Fibroblast of skin of left quadriceps (primary cell): Measurements from ENCODE around the gene RNFT2.

Source experiments
- DNase-seq, 2 experiments: peaks; one replicate each; pipeline ENCODE4 v3.0.0-alpha.2; 2013; ENCODE audit warnings: low read depth in 2 of 2

The RNFT2 gene

DNA sequence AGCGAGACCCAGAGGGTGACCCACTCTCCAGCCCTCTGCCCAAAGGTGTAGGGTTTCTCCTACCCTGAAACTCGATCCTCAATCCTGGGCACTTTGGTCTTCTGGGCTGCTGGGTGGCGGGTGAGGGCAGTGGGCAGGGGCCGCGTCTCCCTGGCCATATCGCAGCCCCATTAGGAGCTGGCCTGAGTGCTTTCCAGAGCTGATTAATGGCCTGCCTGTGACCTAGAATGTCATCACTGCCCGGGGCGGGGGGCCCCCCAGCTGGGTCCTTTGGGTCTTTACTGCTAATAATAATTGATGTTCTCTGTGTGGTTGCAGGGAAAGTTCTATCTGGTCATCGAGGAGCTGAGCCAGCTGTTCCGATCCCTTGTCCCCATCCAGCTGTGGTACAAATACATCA is 95.4 kb downstream of the RNFT2 start:
- DNase-seq = no peak

DNA sequence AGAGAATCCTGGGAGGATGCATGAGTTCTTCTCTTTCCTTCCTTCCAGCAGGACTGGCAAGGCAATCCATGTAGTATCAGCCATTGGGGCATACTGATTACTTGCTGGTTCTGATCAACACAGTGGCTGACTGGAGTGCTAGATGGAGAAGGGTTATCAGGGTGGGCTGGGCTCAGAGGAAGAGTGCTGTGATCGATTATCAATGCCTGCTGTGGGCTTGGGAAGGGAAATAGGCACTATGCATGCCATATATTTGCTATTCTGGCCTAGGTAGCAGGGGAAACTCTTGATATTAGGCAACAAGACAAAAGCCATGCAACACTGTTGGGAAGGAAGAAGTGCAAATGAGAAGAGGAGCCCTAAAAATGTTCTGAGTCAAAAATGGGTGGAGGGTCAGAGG is 97.4 kb downstream of the RNFT2 start:
- no peak for DNase-seq

DNA sequence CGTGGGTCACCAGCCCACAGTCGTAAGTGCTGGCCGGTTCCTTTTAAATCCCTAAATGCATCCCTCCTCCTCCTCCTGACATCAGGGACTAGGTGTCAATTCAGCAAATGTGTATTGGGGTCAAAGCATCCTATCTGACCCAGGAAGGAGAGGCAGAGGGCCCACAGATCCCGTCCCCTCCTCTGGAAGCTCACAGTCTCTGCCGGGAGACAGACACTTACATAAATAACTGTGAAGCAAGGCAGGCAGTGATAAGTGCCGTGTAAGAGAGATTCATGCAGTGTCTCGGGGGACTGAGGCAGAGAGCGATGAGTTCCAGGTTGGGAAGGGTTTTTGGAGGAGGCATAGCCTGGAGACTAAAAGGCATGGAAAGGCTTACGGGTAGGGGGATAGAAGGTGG is 99.0 kb downstream of the RNFT2 start:
- DNase-seq = no peak

DNA sequence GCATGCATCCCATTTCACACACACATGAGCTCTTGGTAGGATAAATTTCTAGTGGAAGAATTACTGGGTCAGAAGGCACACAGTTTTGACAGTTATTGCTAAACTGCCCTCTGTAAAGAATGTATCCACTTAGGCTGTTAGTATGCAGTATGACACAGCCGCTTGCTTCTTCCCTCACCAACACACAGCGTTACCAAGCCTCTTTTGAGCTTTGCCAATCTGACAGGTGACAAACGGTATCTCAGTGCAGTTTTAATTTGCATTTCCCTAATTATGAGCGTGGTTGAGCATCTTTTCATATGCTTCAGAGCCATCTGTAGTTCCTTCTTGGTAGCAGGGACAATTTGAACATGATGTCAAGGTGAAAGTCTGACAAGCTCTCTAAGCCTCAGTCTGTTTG is 100.2 kb downstream of the RNFT2 start:
- DNase-seq = no peak

DNA sequence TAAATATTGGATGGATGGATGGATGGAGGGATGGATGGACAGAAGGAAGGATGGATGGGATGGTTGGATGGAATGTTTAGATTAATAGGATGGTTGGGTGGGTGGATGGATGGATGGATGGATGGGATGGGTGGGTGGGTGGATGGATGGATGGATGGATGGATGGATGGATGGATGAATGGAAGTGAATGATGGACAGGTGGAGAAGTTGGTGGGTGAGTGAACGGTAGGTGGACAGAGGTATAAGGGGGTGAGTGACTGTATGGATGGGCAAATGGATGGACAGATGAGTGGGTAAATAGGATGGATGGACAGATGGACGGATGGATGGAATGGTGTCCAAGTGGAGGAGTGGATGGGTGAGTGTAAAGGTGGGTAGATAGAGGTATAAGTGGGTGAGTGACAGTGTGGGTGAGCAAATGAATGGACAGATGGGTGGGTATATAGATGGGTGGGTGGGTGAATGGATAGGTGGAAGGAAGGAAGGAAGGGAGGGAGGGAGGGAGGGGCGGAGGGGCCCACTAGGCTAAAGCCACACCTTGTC is 101.2 kb downstream of the RNFT2 start:
- DNase-seq = no peak

DNA sequence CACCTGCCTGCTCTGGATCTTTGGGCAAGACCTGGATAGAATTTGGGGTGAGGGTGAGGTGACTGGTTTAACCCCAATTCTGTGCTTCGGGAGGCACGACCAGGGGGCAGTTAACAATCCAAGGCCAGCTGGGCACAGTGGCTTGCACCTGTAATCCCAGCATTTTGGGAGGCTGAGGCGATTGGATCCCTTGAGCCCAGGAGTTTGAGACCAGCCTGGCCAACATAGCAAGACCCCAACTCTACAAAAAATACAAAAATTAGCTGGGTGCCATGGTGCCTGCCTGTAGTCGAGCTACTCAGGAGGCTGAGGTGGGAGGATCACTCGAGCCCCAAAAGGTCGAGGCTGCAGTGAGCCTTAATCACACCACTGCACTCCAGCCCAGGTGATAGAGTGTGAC is 105.0 kb downstream of the RNFT2 start:
- no peak for DNase-seq

DNA sequence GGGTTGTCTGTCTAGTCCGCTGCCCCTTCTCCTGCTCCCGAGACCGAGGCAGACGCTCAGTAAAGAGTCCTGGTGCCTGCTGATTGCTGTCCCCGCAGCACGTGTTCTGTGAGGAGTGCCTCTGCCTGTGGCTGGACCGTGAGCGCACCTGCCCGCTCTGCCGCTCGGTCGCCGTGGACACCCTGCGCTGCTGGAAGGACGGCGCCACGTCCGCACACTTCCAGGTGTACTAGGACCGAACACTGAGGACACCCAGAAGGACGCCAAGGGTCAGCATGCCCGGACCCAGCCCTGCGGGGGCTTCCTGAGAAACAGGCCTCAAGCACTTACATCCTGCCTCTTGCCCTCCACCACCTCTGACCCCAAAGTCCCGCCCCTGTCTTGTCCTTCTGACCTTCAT is 111.1 kb downstream of the RNFT2 start:
- no peak for DNase-seq

DNA sequence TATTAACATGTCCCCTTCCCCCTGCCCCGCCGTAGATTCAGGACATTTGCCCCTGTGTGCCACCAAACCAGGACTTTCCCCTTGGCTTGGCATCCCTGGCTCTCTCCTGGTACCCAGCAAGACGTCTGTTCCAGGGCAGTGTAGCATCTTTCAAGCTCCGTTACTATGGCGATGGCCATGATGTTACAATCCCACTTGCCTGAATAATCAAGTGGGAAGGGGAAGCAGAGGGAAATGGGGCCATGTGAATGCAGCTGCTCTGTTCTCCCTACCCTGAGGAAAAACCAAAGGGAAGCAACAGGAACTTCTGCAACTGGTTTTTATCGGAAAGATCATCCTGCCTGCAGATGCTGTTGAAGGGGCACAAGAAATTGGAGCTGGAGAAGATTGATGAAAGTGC is 114.2 kb downstream of the RNFT2 start:
- DNase-seq = no peak

DNA sequence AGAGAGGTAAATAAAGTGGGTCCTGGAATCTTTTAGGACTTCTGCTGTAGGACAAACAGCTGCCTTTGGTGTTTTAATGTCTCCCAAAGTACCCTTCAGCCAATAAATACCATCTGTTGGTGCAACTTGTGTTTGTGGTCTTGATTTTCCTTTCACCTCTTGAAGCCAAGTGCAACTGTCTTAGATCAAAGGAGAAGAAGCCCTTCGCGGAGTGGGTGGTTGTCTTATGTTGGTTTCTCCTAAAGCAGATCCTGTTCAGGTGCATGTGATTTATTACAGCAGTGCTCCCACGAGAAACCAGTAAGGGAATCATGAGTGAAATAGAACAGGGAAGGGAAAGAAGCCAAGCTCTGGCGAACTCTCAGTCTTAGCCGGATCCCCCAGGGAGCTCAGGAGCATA is 115.4 kb downstream of the RNFT2 start:
- DNase-seq = no peak

DNA sequence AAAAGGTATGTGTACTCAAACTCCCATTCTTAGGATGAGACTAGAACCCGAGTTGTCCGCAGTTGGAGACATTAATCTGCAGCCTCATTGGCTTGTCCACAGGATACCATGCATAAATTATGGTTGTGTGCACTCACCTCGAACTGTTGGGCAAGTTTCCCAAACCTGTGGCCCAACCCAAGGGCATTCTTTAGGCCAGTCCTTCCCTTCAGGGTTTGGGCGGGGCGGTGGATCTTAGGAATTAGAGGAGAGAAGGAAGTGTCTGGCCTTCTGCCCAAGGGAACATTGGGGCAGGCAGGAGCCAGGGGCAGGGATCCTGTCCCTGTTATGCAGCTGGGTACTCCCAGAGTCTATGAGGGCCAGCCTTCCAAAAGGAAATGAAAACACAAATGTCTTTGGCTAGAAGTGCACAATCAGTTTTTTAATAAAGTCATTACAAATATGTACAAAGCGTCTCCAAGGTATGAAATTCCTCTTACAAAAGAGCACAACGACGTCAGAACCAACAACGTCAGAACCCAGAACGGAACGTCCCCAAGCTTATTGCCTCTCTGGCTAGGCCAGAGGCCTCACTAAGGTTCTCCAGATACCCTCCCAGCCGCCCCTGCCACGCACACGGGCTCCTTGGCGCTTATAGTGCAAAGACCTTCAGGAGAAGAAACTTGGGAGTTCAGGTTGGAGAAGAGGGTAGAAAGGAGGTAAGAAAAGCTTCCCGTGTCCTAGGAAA is 117.8 kb downstream of the RNFT2 start:
- DNase-seq = no peak

DNA sequence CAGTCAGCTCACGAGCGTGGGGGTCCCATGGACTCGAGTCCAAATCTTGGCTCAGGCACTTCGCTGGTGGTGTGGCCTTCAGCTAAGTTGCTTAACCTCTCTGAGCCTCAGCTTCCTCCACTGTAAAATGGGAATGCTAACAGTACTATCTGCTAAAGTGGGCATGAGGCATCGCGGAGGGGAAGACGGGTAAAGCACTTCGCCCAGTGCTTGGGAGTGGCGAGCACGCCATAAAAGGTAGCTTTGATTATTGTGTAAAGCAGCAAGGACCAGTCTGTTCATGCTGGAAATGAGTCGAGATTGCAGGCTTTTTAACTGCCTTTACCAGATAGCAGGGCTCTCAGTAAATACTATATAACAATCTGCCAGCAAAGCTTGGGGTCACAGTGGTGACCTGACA is 118.6 kb downstream of the RNFT2 start:
- DNase-seq = no peak

DNA sequence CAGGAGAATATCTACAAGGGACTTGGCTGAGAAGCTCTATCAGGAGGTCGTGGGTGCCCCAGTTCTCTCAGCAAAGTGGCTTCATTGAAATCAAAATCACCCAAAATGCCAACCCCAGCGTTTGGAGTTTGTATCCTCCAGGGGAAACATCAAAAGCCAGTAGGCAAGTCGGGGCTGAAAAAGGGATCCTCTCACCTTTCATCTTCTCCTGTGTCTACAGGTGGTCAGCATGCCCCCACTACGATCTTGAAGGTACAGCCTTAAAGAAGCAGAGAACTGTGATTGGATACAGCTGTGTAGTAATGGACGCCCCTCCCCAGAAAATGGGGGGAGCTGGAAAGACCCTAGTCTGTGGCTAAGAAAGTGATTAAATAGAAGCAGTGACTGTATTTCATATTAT is 121.0 kb downstream of the RNFT2 start:
- DNase-seq = no peak

DNA sequence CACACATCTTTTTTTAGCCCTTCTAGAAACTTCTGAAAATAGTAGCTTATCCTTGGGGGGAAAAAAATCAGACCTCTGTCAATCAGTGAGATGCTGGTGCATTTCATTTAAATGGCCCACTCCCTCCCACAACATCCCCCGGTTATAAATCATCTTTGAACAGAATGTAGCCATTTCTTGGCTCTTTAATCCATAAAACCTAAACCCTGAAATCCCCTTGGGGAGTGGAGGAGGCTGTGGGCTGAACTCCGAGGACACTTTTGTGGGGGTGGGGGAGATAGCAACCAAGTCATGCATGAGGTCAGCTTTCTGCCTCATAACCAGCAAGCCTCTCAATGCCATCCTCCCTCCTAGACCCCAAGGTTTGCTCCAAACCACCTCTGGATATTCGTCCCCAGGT is 122.1 kb downstream of the RNFT2 start:
- no peak for DNase-seq

DNA sequence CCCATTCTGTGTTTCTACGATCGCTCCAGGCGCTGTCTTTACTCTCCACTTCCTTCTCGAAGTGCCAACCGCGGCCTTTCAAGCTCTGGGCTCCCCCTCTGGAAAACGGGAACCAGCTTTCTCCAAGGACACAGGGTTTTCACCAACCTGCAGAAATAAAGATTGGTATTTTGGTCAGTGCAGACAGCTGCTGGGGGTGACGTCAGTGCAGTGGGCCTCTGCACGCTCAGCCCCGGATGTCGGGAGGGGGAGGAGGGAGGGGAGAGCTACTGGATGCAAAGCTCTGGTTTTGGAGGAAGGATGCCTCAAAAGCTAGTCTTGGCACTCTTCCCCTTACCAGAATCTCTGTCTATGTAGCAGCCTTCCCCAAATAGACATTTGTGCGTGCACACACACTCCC is 123.2 kb downstream of the RNFT2 start:
- peak; percentile 57 to 60 for DNase-seq

DNA sequence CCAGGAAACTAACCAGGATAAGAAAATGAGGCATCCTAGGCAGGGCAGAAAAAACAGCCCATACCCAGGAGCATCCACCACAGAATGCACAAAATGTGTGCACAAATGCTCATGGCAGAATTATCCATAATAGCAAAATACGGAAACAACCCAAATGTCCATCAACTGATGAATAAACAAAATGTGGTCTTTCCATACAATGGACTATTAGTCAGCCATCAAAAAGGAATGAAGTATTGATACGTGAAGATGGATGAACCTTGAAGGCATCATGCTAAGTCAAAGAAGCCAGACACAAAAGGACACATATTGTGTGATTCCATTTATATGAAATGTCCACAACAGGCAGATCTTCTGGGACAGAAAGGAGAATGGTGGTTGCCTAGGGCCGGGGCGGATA is 124.1 kb downstream of the RNFT2 start:
- no peak for DNase-seq

DNA sequence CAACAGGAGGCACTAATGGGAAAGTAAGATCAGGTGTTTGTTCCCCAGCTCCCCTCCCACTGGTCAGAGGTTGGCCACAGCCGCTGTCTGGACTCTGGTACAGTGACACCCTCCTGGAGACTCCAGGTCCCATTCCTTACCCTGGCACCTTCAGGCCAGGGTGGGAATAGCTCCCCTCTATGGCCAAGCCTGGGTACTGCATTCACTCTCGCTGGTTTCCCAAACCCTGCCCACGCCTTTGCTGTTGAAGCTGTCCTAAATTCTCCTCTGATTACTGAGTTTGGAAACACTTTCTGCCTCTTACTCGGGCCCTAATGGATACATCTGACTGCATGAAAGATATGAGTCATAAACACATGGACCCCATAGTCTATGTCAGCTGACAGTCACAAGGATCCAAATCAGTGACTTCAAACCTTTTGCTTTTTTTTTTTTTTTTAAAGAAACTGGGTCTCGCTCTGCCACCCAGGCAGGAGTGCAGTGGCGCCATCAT is 125.2 kb downstream of the RNFT2 start:
- DNase-seq = no peak

DNA sequence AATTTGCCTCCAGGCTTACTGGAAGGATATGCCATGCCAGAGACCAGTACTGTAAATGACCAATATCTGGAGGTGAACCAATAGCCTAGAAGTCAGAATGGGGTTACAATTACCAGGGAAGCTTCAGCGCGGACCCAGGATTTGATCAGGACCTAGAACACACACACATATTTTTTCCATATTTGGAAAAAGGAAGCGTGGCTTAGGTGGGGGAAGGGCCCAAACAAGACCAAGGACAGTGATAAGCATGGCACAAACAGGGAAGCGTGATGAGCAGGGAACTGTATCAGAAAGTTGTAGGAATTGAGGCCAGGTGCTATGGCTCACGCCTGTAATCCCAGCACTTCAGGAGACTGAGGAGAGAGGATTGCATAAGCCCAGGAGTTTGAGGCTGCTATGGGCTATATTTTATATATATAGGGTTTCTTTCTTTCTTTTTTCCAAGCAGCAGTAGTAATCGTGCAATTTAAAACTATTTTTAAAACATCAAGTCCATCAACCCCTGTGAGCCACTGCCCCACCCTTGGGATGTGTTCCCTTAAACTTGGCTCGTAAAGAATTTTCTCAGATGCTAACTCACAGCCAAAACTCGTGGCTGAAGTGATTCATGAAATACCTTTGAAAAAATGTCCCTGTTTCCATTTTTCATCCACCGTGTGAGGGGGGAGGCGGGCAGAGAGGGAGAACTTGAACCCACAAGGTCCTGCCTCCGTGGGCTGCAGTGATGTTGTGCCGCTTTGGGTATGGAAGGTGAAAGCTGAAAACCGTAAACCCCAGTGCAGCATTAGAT is 126.5 kb downstream of the RNFT2 start:
- DNase-seq = peak; percentile 67 to 69

DNA sequence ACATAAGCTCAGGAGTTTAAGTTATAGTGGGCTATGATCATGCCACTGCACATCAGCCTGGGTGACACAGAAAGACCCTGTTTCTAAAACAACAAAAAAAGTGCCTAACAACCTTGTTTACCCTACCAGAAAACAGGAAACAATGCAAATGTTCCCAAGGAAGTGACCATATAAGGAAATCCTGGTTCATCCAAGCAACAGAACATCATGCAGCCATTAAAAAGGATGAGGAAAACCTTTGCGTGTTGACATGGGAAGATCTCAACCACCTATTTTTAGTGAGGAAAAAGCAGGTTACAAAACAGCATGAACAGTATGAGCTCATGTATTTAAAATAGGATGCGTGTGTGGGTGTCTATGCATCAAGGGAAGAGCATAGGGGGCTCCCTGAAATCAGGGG is 129.4 kb downstream of the RNFT2 start:
- no peak for DNase-seq

DNA sequence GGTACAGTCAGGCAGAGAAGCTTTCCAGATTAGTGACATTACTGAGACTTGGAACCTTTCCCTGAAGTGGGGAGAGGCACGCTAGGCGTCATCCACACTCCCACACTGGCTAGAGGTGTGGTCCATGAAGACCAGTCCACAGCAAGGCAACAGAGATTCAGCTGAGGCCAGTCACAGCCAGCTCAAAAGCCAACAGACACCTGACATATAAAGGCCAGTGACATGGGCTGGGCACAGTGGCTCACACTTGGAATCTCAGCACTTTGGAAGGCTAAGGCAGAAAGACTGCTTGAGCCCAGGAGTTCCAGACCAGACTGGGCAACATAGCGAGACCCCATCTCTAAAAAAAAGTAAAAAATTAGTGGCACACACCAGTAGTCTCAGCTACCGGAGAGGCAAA is 132.2 kb downstream of the RNFT2 start:
- DNase-seq = no peak

DNA sequence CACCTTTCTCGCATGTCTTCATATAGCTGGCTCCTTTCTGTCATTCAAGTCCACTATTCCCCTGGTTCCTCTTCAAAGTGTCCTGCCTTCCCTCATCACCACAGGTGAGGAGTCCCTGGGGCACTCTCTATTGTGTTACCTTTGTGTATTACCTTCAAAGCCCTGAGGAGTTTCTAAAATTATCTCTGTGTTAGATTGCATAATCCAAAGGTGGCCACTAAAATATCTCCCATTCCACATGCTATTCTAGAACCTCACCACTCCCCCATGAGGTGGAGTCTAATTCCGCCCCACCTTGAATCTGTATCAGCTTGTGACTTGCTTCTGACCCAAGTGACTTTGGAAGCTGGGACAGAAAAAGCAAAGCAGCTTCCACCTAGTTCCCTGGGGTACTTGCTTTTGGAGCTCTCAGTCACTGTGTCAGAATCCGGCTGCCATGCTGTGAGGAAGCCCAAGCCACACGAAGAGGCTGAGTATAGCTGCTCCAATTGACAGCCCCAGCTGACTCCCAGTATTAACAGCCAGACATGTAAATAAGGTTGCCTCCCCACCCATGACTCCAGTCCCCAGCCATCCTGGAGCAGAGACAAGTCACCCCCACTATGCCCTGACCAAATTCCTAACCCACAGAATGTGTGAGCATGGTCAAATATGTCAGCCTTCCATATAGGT is 136.3 kb downstream of the RNFT2 start:
- no peak for DNase-seq

DNA sequence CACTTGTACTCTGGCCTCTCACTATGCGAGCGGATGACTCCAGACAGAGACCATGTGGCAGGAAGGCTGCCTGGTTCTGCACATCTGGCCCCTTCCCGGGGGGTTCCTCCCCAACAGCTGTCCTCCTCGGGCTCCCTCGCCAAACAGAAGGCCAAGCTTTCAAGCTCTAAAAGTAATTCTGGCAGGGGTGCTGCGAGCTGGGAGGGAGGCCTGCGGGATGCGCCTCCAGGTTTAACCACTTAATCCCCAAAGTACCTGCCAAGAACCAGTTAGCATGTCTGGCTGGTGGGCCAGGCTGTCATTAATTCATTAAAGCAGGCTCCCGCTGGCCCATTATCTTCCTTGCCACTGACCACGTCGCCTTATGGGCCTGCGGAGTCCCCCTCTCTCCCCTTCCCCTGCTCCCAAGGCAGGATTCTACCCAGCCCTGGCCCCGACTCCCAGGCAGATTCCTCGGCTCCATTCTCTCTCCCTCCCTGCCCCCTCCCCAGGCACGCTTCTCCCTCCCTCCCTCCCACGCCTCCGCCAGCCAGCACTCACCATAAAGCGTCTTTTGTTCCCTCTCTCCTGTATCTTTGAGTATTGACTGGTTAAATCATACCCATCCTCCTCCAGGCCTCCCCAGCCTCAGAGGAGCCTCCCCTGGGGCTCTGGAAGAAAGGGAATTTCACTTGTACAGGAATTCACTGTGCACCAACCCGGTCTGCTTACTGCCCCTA is 138.2 kb downstream of the RNFT2 start:
- DNase-seq = no peak
